K562 (cell line): ENCODE measurements around the gene SLC6A16. TPM values are rescaled to one million over a fixed set of nuclear protein-coding genes. Genes with fewer than 3 reads are reported as not detected.

Experiments
- GATAD2A ChIP-seq: fragments of 450-650 bp; IDR thresholded peaks from 2 replicates; pipeline ENCODE4 v1.6.1; 2017
- HEY1 ChIP-seq: fragments of 250-450 bp; sonication (Bioruptor Pico); IDR thresholded peaks from 2 replicates; pipeline ENCODE4 v1.5.0; 2020; ENCODE audit warnings: mild to moderate bottlenecking, moderate library complexity, borderline replicate concordance
- RAD51 ChIP-seq: fragments of 450-650 bp; IDR thresholded peaks from 2 replicates; pipeline ENCODE4 v1.7.1; 2016; ENCODE audit warnings: low read depth, mild to moderate bottlenecking, borderline replicate concordance
- RBM34 ChIP-seq: fragments of 200-400 bp; formaldehyde crosslinking; IDR thresholded peaks from 2 replicates; pipeline ENCODE4 v1.6.1; 2018; ENCODE audit warnings: low read length, borderline replicate concordance; ENCODE audit not compliant: insufficient read depth
- TAF7 ChIP-seq: fragments of 450-650 bp; IDR thresholded peaks from 2 replicates; pipeline ENCODE4 v1.6.1; 2016; ENCODE audit warnings: missing genetic modification characterization, missing compliant biosample characterization
- ZNF140 ChIP-seq: fragments of 250-450 bp; sonication (Bioruptor Pico); IDR thresholded peaks from 2 replicates; pipeline ENCODE4 v1.8.0; 2021; ENCODE audit warnings: moderate library complexity, mild to moderate bottlenecking, inconsistent platforms
- ZNF785 ChIP-seq: fragments of 250-450 bp; sonication (Bioruptor Pico); IDR thresholded peaks from 2 replicates; pipeline ENCODE4 v1.4.0; 2020; ENCODE audit warnings: mild to moderate bottlenecking
- polyA plus RNA-seq, 8 experiments: library from polyadenylated mRNA; depleted of rRNA in 4 of 8; stranded (reverse) in 5 of 8; unstranded in 3 of 8; fragments of >200 nt; fragmentation: Nextera tagmentation in 2 of 8; fragmentation: Illumina TruSeq in 1 of 8; extraction: Ambion mirVana in 2 of 8; extraction: Trizol in 1 of 8; gene quantifications; 2 replicates each; pipeline versions ENCODE4 v1.2.1 to v1.2.3, GENCODE V29; 2011 to 2014; ENCODE audit warnings: inconsistent platforms in 1 of 8, missing spikeins in 1 of 8
- total RNA-seq, 7 experiments: library from RNA; depleted of rRNA in 6 of 7; stranded (reverse); fragments of >200 nt in 6 of 7; fragmentation: Illumina TruSeq in 2 of 7; extraction: Trizol in 2 of 7; gene quantifications; 2 replicates each; pipeline versions ENCODE4 v1.2.1 to v1.2.3, GENCODE V29; 2011 to 2021; ENCODE audit warnings: low replicate concordance in 1 of 7
- TF ChIP-seq, protein P1 (sequence below): fragments of 450-650 bp; formaldehyde crosslinking; IDR thresholded peaks from 2 replicates; pipeline ENCODE4 v1.4.0; 2020; ENCODE audit warnings: mild to moderate bottlenecking, moderate library complexity
- TF ChIP-seq, protein P2 (sequence below): fragments of 450-650 bp; IDR thresholded peaks from 2 replicates; pipeline ENCODE4 v1.6.1; 2016; ENCODE audit warnings: mild to moderate bottlenecking, moderate library complexity
- TF ChIP-seq, protein P3 (sequence below): fragments of 450-650 bp; IDR thresholded peaks from one replicate; pipeline ENCODE4 v1.6.1; 2018; ENCODE audit warnings: mild to moderate bottlenecking, moderate library complexity; ENCODE audit not compliant: partially characterized antibody
- TF ChIP-seq, protein P4 (sequence below): fragments of 450-650 bp; formaldehyde crosslinking; IDR thresholded peaks from 2 replicates; pipeline ENCODE4 v1.4.0; 2020; ENCODE audit warnings: mild to moderate bottlenecking, moderate library complexity

SLC6A16 gene
- total and polyA plus RNA-seq, 9 of the 15 experiments (the other 6 are each of a cell fraction or from before 2014, with no cell fraction given), result 0.05 to 0.95 (median 0.36) TPM

DNA sequence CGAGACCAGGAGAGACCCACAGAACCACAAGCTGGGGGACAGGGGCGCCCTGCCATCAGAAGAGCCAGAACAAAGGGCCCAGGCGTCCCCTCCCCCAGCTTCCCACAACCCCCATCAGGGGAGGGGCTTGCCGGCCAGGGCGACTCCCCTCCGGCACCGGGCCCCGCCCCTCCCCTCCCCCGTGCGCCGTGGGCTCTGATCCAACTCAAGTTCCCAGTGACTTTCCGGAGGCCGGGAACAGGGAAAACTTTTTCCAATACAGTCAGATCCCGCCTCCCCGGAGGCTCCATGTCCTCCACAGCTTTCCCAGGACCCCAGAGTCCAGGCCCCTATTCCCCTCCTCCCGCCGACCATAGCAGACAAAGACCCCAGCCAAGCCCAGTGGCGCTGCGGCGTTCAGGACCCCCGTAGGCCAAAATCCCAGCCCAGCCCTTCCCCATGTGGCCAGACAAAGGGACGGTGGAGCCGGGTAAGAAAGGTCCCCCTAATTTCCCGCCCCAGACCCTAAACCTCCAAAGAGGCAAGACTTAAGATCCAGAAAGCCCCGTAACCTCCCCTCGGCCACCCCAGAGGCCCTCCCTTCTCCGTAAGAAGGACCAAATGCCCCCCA, 36.6 kb upstream of the SLC6A16 start (continued):
- TF ChIP-seq, protein P1, sequence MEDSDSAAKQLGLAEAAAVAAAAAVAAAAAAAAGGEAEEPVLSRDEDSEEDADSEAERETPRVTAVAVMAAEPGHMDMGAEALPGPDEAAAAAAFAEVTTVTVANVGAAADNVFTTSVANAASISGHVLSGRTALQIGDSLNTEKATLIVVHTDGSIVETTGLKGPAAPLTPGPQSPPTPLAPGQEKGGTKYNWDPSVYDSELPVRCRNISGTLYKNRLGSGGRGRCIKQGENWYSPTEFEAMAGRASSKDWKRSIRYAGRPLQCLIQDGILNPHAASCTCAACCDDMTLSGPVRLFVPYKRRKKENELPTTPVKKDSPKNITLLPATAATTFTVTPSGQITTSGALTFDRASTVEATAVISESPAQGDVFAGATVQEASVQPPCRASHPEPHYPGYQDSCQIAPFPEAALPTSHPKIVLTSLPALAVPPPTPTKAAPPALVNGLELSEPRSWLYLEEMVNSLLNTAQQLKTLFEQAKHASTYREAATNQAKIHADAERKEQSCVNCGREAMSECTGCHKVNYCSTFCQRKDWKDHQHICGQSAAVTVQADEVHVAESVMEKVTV, result no peak
- TF ChIP-seq TAF7 (tag) (no peak), GATAD2A (0 out of 2 replicates have a peak, but pooled peaks have one; percentile 19), RAD51 (no peak), RBM34 (no peak), ZNF140 (no peak), HEY1 (CRISPR knock-in tag) (no peak), ZNF785 (CRISPR knock-in tag) (no peak)
- TF ChIP-seq, protein P2, sequence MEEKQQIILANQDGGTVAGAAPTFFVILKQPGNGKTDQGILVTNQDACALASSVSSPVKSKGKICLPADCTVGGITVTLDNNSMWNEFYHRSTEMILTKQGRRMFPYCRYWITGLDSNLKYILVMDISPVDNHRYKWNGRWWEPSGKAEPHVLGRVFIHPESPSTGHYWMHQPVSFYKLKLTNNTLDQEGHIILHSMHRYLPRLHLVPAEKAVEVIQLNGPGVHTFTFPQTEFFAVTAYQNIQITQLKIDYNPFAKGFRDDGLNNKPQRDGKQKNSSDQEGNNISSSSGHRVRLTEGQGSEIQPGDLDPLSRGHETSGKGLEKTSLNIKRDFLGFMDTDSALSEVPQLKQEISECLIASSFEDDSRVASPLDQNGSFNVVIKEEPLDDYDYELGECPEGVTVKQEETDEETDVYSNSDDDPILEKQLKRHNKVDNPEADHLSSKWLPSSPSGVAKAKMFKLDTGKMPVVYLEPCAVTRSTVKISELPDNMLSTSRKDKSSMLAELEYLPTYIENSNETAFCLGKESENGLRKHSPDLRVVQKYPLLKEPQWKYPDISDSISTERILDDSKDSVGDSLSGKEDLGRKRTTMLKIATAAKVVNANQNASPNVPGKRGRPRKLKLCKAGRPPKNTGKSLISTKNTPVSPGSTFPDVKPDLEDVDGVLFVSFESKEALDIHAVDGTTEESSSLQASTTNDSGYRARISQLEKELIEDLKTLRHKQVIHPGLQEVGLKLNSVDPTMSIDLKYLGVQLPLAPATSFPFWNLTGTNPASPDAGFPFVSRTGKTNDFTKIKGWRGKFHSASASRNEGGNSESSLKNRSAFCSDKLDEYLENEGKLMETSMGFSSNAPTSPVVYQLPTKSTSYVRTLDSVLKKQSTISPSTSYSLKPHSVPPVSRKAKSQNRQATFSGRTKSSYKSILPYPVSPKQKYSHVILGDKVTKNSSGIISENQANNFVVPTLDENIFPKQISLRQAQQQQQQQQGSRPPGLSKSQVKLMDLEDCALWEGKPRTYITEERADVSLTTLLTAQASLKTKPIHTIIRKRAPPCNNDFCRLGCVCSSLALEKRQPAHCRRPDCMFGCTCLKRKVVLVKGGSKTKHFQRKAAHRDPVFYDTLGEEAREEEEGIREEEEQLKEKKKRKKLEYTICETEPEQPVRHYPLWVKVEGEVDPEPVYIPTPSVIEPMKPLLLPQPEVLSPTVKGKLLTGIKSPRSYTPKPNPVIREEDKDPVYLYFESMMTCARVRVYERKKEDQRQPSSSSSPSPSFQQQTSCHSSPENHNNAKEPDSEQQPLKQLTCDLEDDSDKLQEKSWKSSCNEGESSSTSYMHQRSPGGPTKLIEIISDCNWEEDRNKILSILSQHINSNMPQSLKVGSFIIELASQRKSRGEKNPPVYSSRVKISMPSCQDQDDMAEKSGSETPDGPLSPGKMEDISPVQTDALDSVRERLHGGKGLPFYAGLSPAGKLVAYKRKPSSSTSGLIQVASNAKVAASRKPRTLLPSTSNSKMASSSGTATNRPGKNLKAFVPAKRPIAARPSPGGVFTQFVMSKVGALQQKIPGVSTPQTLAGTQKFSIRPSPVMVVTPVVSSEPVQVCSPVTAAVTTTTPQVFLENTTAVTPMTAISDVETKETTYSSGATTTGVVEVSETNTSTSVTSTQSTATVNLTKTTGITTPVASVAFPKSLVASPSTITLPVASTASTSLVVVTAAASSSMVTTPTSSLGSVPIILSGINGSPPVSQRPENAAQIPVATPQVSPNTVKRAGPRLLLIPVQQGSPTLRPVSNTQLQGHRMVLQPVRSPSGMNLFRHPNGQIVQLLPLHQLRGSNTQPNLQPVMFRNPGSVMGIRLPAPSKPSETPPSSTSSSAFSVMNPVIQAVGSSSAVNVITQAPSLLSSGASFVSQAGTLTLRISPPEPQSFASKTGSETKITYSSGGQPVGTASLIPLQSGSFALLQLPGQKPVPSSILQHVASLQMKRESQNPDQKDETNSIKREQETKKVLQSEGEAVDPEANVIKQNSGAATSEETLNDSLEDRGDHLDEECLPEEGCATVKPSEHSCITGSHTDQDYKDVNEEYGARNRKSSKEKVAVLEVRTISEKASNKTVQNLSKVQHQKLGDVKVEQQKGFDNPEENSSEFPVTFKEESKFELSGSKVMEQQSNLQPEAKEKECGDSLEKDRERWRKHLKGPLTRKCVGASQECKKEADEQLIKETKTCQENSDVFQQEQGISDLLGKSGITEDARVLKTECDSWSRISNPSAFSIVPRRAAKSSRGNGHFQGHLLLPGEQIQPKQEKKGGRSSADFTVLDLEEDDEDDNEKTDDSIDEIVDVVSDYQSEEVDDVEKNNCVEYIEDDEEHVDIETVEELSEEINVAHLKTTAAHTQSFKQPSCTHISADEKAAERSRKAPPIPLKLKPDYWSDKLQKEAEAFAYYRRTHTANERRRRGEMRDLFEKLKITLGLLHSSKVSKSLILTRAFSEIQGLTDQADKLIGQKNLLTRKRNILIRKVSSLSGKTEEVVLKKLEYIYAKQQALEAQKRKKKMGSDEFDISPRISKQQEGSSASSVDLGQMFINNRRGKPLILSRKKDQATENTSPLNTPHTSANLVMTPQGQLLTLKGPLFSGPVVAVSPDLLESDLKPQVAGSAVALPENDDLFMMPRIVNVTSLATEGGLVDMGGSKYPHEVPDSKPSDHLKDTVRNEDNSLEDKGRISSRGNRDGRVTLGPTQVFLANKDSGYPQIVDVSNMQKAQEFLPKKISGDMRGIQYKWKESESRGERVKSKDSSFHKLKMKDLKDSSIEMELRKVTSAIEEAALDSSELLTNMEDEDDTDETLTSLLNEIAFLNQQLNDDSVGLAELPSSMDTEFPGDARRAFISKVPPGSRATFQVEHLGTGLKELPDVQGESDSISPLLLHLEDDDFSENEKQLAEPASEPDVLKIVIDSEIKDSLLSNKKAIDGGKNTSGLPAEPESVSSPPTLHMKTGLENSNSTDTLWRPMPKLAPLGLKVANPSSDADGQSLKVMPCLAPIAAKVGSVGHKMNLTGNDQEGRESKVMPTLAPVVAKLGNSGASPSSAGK, result no peak
- TF ChIP-seq, protein P3, sequence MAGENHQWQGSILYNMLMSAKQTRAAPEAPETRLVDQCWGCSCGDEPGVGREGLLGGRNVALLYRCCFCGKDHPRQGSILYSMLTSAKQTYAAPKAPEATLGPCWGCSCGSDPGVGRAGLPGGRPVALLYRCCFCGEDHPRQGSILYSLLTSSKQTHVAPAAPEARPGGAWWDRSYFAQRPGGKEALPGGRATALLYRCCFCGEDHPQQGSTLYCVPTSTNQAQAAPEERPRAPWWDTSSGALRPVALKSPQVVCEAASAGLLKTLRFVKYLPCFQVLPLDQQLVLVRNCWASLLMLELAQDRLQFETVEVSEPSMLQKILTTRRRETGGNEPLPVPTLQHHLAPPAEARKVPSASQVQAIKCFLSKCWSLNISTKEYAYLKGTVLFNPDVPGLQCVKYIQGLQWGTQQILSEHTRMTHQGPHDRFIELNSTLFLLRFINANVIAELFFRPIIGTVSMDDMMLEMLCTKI, result no peak
- TF ChIP-seq, protein P4, sequence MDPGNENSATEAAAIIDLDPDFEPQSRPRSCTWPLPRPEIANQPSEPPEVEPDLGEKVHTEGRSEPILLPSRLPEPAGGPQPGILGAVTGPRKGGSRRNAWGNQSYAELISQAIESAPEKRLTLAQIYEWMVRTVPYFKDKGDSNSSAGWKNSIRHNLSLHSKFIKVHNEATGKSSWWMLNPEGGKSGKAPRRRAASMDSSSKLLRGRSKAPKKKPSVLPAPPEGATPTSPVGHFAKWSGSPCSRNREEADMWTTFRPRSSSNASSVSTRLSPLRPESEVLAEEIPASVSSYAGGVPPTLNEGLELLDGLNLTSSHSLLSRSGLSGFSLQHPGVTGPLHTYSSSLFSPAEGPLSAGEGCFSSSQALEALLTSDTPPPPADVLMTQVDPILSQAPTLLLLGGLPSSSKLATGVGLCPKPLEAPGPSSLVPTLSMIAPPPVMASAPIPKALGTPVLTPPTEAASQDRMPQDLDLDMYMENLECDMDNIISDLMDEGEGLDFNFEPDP (CRISPR knock-in tag), result no peak
